Measurements from ENCODE around the gene ATG10.
"Not testable (repeated sequence)": the region's sequence is repeated elsewhere in the genome, so short reads cannot be mapped to it uniquely, and the experiment has no call there.

Gene ATG10

GRCh38 chr5:82119889-82120288 is 148.1 kb downstream of the ATG10 start:
- Histone ChIP-seq H3K4me1 (ENCODE audit: insufficient read depth, poor library complexity, severe bottlenecking) (no peaks in the 10 kb centered on the region), H3K27ac (ENCODE audit: poor library complexity, severe bottlenecking) (no peak overlapping the region), H3K36me3 (ENCODE audit: low read depth) (no peaks in the 10 kb centered on the region), H3K9me3 (ENCODE audit: severe bottlenecking) (no peaks in the 10 kb centered on the region), H3K4me3 (ENCODE audit: severe bottlenecking) (no peak overlapping the region), H3K27me3 (ENCODE audit: insufficient read depth, poor library complexity, severe bottlenecking) (no peaks in the 10 kb centered on the region)
- TF ChIP-seq, protein P1, sequence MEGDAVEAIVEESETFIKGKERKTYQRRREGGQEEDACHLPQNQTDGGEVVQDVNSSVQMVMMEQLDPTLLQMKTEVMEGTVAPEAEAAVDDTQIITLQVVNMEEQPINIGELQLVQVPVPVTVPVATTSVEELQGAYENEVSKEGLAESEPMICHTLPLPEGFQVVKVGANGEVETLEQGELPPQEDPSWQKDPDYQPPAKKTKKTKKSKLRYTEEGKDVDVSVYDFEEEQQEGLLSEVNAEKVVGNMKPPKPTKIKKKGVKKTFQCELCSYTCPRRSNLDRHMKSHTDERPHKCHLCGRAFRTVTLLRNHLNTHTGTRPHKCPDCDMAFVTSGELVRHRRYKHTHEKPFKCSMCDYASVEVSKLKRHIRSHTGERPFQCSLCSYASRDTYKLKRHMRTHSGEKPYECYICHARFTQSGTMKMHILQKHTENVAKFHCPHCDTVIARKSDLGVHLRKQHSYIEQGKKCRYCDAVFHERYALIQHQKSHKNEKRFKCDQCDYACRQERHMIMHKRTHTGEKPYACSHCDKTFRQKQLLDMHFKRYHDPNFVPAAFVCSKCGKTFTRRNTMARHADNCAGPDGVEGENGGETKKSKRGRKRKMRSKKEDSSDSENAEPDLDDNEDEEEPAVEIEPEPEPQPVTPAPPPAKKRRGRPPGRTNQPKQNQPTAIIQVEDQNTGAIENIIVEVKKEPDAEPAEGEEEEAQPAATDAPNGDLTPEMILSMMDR (IDR thresholded peaks at IDR 0.05; ENCODE audit: poor library complexity, severe bottlenecking), result no peak
- DNase-seq (ENCODE audit: low spot score) (no peak), ATAC-seq (ENCODE audit: low read depth) (no peak)

- H3K27ac ChIP-seq (ENCODE audit: poor library complexity, severe bottlenecking), result no peak overlapping the region
- DNase-seq (ENCODE audit: low spot score) (no peak), ATAC-seq (ENCODE audit: low read depth) (no peak)
- no peaks in the 10 kb centered on the region for H3K9me3 ChIP-seq (ENCODE audit: severe bottlenecking)
- no peaks in the 10 kb centered on the region for H3K27me3 ChIP-seq (ENCODE audit: insufficient read depth, poor library complexity, severe bottlenecking)
- H3K36me3 ChIP-seq (ENCODE audit: low read depth), result no peaks in the 10 kb centered on the region
- no peaks in the 10 kb centered on the region for H3K4me1 ChIP-seq (ENCODE audit: insufficient read depth, poor library complexity, severe bottlenecking)
- H3K4me3 ChIP-seq (ENCODE audit: severe bottlenecking), result no peak overlapping the region
- TF ChIP-seq, protein P1 (IDR thresholded peaks at IDR 0.05; ENCODE audit: poor library complexity, severe bottlenecking), result no peak
Observed at GRCh38 chr5:82129723-82130285, 158.0 kb downstream of the ATG10 start.

- Histone ChIP-seq H3K36me3 (ENCODE audit: low read depth) (no peaks in the 10 kb centered on the region), H3K4me1 (ENCODE audit: insufficient read depth, poor library complexity, severe bottlenecking) (no peaks in the 10 kb centered on the region), H3K27me3 (ENCODE audit: insufficient read depth, poor library complexity, severe bottlenecking) (no peaks in the 10 kb centered on the region), H3K27ac (ENCODE audit: poor library complexity, severe bottlenecking) (no peak overlapping the region), H3K9me3 (ENCODE audit: severe bottlenecking) (no peaks in the 10 kb centered on the region), H3K4me3 (ENCODE audit: severe bottlenecking) (no peak overlapping the region)
- TF ChIP-seq, protein P1 (IDR thresholded peaks at IDR 0.05; ENCODE audit: poor library complexity, severe bottlenecking), result no peak
- DNase-seq (ENCODE audit: low spot score) (no peak), ATAC-seq (ENCODE audit: low read depth) (no peak)
Observed at GRCh38 chr5:82130602-82131001, 158.8 kb downstream of the ATG10 start.

DNA sequence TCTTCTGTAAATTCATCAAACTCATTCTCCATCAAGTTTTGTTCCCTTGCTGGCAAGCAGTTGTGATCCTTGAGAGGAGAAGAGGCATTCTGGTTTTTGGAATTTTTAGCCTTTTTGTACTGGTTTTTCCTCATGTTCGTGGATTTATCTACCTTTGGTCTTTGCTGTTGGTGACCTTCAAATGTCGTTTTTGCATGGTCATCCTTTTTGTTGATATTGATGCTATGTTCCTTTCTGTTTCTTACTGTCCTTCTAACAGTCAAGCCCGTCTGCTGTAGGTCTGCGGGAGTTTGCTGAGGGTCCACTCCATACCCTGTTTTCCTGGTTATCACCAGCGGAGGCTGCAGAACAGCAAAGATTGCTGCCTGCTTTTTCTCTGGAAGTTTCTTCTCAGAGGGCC is 165.4 kb downstream of the ATG10 start:
- H3K27me3 ChIP-seq (ENCODE audit: insufficient read depth, poor library complexity, severe bottlenecking), result no peaks in the 10 kb centered on the region
- H3K4me1 ChIP-seq (ENCODE audit: insufficient read depth, poor library complexity, severe bottlenecking), result no peaks in the 10 kb centered on the region
- ATAC-seq (ENCODE audit: low read depth), result no peak
- H3K4me3 ChIP-seq (ENCODE audit: severe bottlenecking), result no peak overlapping the region
- TF ChIP-seq, protein P1 (IDR thresholded peaks at IDR 0.05; ENCODE audit: poor library complexity, severe bottlenecking), result no peak
- no peaks in the 10 kb centered on the region for H3K36me3 ChIP-seq (ENCODE audit: low read depth)
- H3K27ac ChIP-seq (ENCODE audit: poor library complexity, severe bottlenecking), result no peak overlapping the region
- no peaks in the 10 kb centered on the region for H3K9me3 ChIP-seq (ENCODE audit: severe bottlenecking)
- DNase-seq (ENCODE audit: low spot score), result no peak

GRCh38 chr5:82139837-82140236 is 168.0 kb downstream of the ATG10 start:
- not testable (repeated sequence) for H3K4me3 ChIP-seq (ENCODE audit: severe bottlenecking); H3K4me1 ChIP-seq (ENCODE audit: insufficient read depth, poor library complexity, severe bottlenecking); DNase-seq (ENCODE audit: low spot score); H3K36me3 ChIP-seq (ENCODE audit: low read depth); H3K27me3 ChIP-seq (ENCODE audit: insufficient read depth, poor library complexity, severe bottlenecking); H3K9me3 ChIP-seq (ENCODE audit: severe bottlenecking); ATAC-seq (ENCODE audit: low read depth); H3K27ac ChIP-seq (ENCODE audit: poor library complexity, severe bottlenecking)

Measured in RWPE2 (cell line).